A172 (cell line): ENCODE measurements around the gene INPP4B. TPM values are rescaled to one million over a fixed set of nuclear protein-coding genes. Genes with fewer than 3 reads are reported as not detected.
"Not testable (repeated sequence)": the region's sequence is repeated elsewhere in the genome, so short reads cannot be mapped to it uniquely, and the experiment has no call there.

Experiments used
- DNase-seq: peaks from one replicate; pipeline ENCODE4 v3.0.0-alpha.2; 2015; ENCODE audit warnings: low spot score
- total RNA-seq: library from RNA; depleted of rRNA; stranded (reverse); fragments of >200 nt; shearing (Covaris generic); gene quantifications from 2 replicates; pipeline ENCODE4 v1.2.3, GENCODE V29; 2014

INPP4B gene
- total RNA-seq, 1 experiment from 2014 or later: 31.8 TPM

- DNase-seq: no peak
Observed at GRCh38 chr4:142824368-142824767, 21.7 kb downstream of the INPP4B start.

- DNase-seq: no peak
Observed at GRCh38 chr4:142823796-142824195, 22.3 kb downstream of the INPP4B start.

- DNase-seq: no peak
Observed at GRCh38 chr4:142818476-142818875, 27.6 kb downstream of the INPP4B start.

DNA sequence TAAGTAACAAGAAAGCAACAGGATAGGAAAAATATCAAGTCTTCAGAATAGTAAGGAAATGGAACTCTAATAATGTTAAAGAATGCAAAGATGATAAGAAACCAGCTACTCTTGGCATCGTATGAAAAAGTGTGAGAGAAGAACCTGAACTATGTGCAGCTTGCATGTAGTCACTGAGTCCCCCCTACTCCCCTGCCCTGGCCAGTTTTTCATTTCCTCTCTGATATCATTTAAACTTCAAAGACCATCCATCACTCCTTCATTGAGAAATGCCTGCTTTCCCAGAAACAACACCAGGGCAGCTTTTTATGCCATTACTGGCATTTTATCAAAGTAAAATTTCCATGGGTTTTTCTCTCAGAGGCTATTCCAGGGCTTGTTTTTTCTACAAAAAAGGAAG is 28.1 kb downstream of the INPP4B start:
- peak; percentile 38 for DNase-seq

- peak; percentile 94 for DNase-seq
Observed at GRCh38 chr4:142817442-142817841, 28.7 kb downstream of the INPP4B start.

- peak; percentile 36 for DNase-seq
Observed at GRCh38 chr4:142815834-142816233, 30.3 kb downstream of the INPP4B start.

GRCh38 chr4:142813388-142813787 is 32.7 kb downstream of the INPP4B start:
- no peak for DNase-seq

DNA sequence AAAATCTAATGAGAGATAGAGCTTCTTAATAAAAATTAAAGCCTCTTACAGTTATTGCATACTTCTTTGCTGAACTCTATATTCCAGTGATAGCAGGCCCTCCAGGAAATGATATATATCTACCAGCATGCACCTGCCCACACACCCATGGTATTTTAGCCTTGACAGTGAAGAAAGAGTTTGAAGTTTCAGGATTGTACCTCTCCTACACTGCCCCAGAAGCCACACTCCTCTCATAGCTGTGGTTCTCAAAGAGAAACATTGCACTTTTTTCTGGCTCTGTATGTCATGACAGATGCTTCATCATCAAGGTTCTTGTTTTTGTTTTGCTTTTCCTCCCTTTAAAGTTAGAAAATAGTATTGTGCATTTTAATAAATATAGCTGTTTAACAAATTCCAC is 34.0 kb downstream of the INPP4B start:
- DNase-seq: no peak

GRCh38 chr4:142811034-142811433 is 35.1 kb downstream of the INPP4B start:
- DNase-seq: no peak

DNA sequence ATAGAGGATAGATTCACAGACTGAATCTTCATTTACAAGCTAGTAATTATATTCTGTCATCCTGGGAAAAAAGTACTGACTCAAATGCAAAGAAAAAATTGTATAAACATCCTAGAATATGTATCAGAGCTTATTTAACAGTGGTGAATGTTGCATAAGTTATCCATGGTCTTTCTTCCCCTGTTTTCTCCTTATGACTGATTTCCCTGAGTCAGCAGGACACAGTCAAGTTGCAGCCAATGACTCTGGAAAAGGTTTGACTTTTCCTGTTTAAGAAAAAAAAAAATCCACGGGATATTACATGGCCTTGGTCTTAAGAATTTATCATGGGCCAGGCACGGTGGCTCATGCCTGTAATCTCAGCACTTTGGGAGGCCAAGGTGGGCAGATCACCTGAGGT is 36.5 kb downstream of the INPP4B start:
- DNase-seq: no peak

DNA sequence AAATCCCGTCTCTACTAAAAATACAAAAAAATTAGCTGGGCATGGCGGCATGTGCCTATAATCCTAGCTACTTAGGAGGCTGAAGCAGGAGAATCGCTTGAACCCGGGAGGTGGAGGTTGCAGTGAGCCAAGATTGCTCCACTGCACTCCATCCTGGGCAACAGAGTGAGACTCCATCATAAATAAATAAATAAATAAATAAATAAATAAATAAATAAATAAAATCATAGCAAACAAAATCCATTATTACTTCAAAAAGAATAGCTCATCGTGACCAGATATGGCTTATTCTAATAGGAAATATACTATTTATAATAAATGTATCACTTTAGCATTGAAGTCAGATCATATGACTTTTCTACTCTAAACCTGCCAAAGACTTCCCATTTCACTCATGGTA is 42.2 kb downstream of the INPP4B start:
- DNase-seq: not testable (repeated sequence)

DNA sequence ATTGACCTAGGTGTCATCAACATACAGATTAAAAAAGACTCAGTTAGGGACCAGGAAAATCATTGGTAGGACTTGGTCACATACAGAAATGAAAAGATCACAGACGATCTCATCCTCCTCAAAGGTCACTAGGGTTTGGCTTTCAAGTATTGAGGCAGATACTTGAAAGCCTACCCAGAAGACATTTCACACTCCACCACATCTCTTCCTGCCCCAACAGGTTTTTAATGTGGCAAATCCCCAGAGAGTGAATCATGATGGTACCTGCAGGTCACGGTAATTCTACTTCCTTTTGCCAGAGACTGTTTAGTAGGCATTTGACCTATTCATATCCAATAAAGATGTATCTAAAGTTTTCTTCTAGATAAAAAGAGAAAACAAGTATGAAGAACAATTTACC is 44.1 kb downstream of the INPP4B start:
- DNase-seq: no peak

- no peak for DNase-seq
Observed at GRCh38 chr4:142781114-142781513, 65.0 kb downstream of the INPP4B start.

GRCh38 chr4:142778900-142779299 is 67.2 kb downstream of the INPP4B start:
- DNase-seq: no peak

GRCh38 chr4:142778430-142778829 is 67.7 kb downstream of the INPP4B start:
- no peak for DNase-seq

GRCh38 chr4:142777045-142777743 is 68.9 kb downstream of the INPP4B start:
- no peak for DNase-seq

- no peak for DNase-seq
Observed at GRCh38 chr4:142776026-142776425, 70.1 kb downstream of the INPP4B start.

DNA sequence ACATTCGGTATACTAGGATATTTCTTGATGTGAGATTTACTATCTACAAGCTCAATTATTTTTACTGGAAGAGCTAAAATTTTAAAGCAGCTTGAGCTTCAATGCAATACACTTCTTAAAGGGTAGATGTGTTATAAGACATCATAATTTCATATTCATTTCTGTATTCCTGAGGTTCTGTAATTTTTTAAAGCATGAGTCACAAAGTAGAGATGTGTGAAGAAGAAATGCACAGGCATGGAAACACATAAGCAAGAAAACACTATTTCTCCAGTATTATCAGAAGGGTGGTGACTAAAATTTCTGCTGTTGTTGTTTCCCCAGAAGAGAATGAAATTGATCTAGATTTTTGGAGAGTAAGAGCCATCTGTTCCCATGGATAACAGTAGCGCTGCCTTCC is 72.6 kb downstream of the INPP4B start:
- DNase-seq: no peak

DNA sequence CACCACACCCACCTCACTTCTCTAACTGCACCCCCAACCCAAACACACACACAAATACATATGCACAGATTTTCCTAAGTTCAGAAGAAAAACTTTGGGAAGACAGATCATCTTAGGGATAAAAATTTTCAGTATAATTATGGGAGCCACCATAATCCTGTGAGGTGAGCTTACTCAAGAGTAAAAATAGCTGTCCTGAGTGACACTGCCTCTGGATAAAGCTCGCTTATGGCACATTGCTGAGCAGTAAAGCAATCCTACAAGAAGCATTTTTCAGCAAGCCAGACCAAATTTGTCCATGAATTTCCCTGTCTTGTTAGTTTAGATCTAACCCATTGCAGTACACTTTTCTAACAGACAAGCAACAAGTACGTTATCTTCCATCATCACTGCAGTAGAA is 83.8 kb downstream of the INPP4B start:
- DNase-seq: no peak

DNA sequence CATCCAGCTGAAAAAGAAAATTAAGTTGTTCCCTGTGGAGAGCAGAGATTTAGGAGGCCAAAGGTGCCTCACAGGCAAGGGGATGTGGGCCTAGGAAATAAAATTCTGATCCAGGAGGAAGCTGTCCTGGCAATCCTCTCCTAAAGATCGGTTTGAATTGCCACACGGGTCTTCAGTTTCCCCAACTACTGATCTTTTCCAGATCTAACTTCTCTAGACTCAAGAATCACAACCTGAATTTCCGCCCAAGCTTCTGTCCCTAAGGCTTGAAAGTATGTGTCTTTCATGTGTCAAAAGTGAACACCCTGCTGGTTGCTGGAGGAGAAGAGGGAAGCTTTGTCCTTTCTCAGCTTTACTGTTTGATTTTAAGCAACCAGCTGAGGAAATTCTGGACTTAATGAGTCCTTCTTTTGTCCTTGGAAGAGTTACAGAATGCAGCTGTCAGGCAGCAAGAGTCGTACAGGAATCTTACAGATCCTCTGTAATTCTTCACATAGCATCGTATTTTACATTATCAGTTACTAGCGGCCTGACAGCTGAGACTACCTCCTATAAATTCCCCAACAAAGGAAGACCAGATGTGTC is 93.8 kb downstream of the INPP4B start:
- DNase-seq: no peak

GRCh38 chr4:142743121-142743825 is 102.8 kb downstream of the INPP4B start:
- peak; percentile 39 for DNase-seq

DNA sequence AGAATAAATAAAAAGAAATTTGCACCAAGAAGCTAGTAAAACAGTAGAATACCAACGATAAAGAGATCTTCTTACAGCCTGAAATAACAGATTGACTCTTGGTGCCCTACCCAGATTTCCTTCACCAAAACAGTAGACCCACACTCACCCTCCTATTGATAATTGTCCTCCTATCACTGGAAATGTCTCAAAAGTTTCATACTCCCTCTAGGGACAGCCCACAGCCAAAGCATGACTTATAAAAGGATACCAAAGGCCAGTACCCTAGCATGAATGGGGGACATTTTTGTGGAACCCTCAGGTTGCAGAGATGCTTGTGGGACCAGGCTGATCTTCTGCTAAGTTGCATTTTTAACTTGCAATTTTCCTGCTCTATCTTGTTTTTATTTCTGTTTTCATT is 104.1 kb downstream of the INPP4B start:
- DNase-seq: no peak

GRCh38 chr4:142728233-142728632 is 117.9 kb downstream of the INPP4B start:
- no peak for DNase-seq
